Prostate gland (tissue), 2 donors: ENCODE results near the gene COG4.

Source experiments
- POLR2A ChIP-seq: fragments of 450-650 bp; IDR thresholded peaks from one replicate; pipeline ENCODE4 v1.6.1; 2016; ENCODE audit warnings: antibody characterized with exemption, mild to moderate bottlenecking
- POLR2AphosphoS5 ChIP-seq: sonication (generic); formaldehyde crosslinking; IDR thresholded peaks from one replicate; pipeline ENCODE4 v1.6.1; 2017; ENCODE audit warnings: antibody characterized with exemption
- TF ChIP-seq, protein P1 (sequence below), 4 experiments: fragments of 200-600 bp in 2 of 4; fragments of 450-650 bp in 2 of 4; sonication (generic) in 2 of 4; IDR thresholded peaks; 1 replicate in 3 of 4; 2 replicates in 1 of 4; pipeline ENCODE4 v1.5.1; 2016 to 2019; ENCODE audit warnings: antibody characterized with exemption in 4 of 4, mild to moderate bottlenecking in 2 of 4, moderate library complexity in 2 of 4

DNA sequence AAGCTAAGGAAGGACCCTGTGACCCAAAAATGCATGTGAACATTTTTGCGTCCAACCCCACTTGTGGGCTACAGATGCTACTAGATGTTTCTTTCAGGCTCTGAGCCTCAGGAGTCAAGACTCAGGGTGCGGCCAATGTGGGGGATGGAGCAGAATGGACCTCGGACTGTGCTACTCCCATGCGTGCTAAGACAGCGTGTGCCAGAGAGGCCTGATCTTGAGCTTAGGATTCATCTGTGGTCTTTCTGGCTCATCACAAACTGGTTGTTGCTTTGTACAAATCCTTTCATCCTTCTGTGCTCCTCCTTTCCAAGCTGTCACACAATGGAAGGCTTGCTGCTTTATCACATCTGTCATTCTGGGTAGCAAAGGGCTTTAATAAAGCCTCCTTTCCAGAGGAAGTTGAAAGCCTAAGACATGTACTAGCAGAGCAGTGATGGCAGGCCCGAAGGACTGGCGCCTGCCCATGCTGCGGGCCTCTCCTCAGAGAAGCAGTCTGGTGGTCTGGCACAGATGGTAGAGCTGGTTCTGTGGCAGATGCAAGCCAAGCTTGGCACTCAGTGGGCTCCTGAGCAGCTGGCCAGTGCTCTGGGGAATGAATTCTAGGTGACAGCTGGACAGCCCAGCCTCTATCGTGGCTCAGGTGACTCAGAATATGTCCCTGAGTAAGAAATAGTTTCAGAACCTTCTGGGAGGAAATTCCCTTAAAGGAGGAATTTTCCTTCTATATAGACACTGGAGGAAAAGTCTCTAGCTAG lies 27.8 kb downstream of the COG4 start:
- TF ChIP-seq, protein P1, sequence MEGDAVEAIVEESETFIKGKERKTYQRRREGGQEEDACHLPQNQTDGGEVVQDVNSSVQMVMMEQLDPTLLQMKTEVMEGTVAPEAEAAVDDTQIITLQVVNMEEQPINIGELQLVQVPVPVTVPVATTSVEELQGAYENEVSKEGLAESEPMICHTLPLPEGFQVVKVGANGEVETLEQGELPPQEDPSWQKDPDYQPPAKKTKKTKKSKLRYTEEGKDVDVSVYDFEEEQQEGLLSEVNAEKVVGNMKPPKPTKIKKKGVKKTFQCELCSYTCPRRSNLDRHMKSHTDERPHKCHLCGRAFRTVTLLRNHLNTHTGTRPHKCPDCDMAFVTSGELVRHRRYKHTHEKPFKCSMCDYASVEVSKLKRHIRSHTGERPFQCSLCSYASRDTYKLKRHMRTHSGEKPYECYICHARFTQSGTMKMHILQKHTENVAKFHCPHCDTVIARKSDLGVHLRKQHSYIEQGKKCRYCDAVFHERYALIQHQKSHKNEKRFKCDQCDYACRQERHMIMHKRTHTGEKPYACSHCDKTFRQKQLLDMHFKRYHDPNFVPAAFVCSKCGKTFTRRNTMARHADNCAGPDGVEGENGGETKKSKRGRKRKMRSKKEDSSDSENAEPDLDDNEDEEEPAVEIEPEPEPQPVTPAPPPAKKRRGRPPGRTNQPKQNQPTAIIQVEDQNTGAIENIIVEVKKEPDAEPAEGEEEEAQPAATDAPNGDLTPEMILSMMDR (IDR thresholded peaks at IDR 0.05) = no peak
- TF ChIP-seq POLR2A = no peak
- TF ChIP-seq POLR2AphosphoS5 = no peak
